ENCODE data around the gene DLG4. TPM values are rescaled to one million over a fixed set of nuclear protein-coding genes. Genes with fewer than 3 reads are reported as not detected.

Gene DLG4
- total and polyA plus RNA-seq, 2 donors (not counting 3 experiments of a cell fraction or from before 2014, with no cell fraction given) = 14.9 to 34.6 TPM

GRCh38 chr17:7178973-7179316 is 40.7 kb downstream of the DLG4 start:
- Histone ChIP-seq H3K36me3 (ENCODE audit: control insufficient read depth in 2 of 2, extremely low read depth in 1 of 2, insufficient read depth in 2 of 2, low read length in 2 of 2) (no peaks in the 10 kb centered on the region), H3K4me3 (replicated peaks in 1 of 3; ENCODE audit: insufficient read depth in 1 of 3, low read depth in 1 of 3, low read length in 3 of 3) (no peak overlapping the region), H4K20me1 (replicated peaks; ENCODE audit: control insufficient read depth, extremely low read depth, insufficient read depth, low read length) (no peaks in the 10 kb centered on the region), H3K27ac (ENCODE audit: insufficient read depth, low read depth, low read length) (no peak overlapping the region), H3K9ac (replicated peaks; ENCODE audit: extremely low read depth, insufficient read depth, low read length) (no peak overlapping the region), H3K4me1 (ENCODE audit: control insufficient read depth, extremely low read depth, insufficient read depth, low read length) (peaks cover 17% of the 10 kb centered on the region), H3K4me2 (ENCODE audit: insufficient read depth, low read length) (no peak overlapping the region), H3K9me3 (replicated peaks; ENCODE audit: control insufficient read depth, insufficient read depth, low read length) (no peaks in the 10 kb centered on the region), H2AFZ (ENCODE audit: low read depth, low read length) (no peak overlapping the region), H3K27me3 (ENCODE audit: control insufficient read depth in 2 of 2, insufficient read depth in 2 of 2, low read length in 2 of 2) (no peaks in the 10 kb centered on the region), H3K9me1 (replicated peaks; ENCODE audit: control insufficient read depth, extremely low read depth, insufficient read depth, low read length) (no peaks in the 10 kb centered on the region), H3K79me2 (ENCODE audit: control insufficient read depth, insufficient read depth, low read length) (no peaks in the 10 kb centered on the region)
- no peak for FAIRE-seq
- TF ChIP-seq GATA2 (IDR thresholded peaks at IDR 0.05; ENCODE audit: insufficient read depth, insufficient read length, low read depth, low read length) (no peak), JUN (IDR thresholded peaks at IDR 0.05; ENCODE audit: borderline replicate concordance, insufficient read depth, insufficient read length, low read depth) (no peak), MYC (IDR thresholded peaks at IDR 0.05; ENCODE audit: low read depth, low read length) (no peak), FOS (IDR thresholded peaks at IDR 0.05; ENCODE audit: borderline replicate concordance, insufficient read depth, low read length) (no peak), POLR2AphosphoS5 (IDR thresholded peaks at IDR 0.05; ENCODE audit: insufficient read depth, low read depth, low read length) (no peak), EZH2 (IDR thresholded peaks at IDR 0.05; ENCODE audit: borderline replicate concordance, low read depth, low read length, severe bottlenecking) (no peak), POLR2A (IDR thresholded peaks at IDR 0.05; ENCODE audit: low read depth, low read length) (no peak)
- TF ChIP-seq, protein P1, sequence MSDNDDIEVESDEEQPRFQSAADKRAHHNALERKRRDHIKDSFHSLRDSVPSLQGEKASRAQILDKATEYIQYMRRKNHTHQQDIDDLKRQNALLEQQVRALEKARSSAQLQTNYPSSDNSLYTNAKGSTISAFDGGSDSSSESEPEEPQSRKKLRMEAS (IDR thresholded peaks at IDR 0.05; ENCODE audit: insufficient read depth, insufficient read length) = no peak
- TF ChIP-seq, protein P2, sequence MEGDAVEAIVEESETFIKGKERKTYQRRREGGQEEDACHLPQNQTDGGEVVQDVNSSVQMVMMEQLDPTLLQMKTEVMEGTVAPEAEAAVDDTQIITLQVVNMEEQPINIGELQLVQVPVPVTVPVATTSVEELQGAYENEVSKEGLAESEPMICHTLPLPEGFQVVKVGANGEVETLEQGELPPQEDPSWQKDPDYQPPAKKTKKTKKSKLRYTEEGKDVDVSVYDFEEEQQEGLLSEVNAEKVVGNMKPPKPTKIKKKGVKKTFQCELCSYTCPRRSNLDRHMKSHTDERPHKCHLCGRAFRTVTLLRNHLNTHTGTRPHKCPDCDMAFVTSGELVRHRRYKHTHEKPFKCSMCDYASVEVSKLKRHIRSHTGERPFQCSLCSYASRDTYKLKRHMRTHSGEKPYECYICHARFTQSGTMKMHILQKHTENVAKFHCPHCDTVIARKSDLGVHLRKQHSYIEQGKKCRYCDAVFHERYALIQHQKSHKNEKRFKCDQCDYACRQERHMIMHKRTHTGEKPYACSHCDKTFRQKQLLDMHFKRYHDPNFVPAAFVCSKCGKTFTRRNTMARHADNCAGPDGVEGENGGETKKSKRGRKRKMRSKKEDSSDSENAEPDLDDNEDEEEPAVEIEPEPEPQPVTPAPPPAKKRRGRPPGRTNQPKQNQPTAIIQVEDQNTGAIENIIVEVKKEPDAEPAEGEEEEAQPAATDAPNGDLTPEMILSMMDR (IDR thresholded peaks at IDR 0.05; ENCODE audit: extremely low read depth in 1 of 2, insufficient read depth in 1 of 2, low read depth in 1 of 2, low read length in 2 of 2) = no peak
- dilution Hi-C loops (cut with MboI; ENCODE audit: extremely low pct_ligation_motif_present, low sequenced_read_pairs) (no loop called here), intact Hi-C loops (cut with micrococcal nuclease) (no loop called here)
- no TSS peak for BruUV-seq (replicated peaks)
- ChIA-PET POLR2A (no interaction called here), CTCF (interaction anchor here (2.6 to 4.3 kb wide), 4 partner anchors 10 to 134 kb away, joined by 20 to 91 read pairs (median 37); partner anchors contain the start of gene SLC16A11)
- no peak for DNase-seq (ENCODE audit: low read depth, low spot score)

All from endothelial cell of umbilical vein (primary cell).